Vagina (tissue), 2 donors: ENCODE measurements around the gene MYOC. TPM values are rescaled to one million over a fixed set of nuclear protein-coding genes. Genes with fewer than 3 reads are reported as not detected.
"Not testable (repeated sequence)": the region's sequence is repeated elsewhere in the genome, so short reads cannot be mapped to it uniquely, and the experiment has no call there.

Source experiments
- DNase-seq, 2 donors: peaks; one replicate each; pipeline ENCODE4 v3.0.0-alpha.2; 2017; ENCODE audit errors: extremely low spot score in 2 of 2
- H3K27ac ChIP-seq: fragments of 200-600 bp; sonication (generic); one replicate; pipeline ENCODE4 v1.5.1; 2019
- H3K27me3 ChIP-seq: fragments of 200-600 bp; sonication (generic); one replicate; pipeline ENCODE4 v1.5.1; 2019
- H3K36me3 ChIP-seq, 2 donors: fragments of 200-600 bp; sonication (generic); one replicate each; pipeline ENCODE4 v1.5.1; 2017 to 2019
- H3K4me1 ChIP-seq: fragments of 200-600 bp; sonication (generic); one replicate; pipeline ENCODE4 v1.5.1; 2019
- H3K4me3 ChIP-seq, 2 donors: fragments of 200-600 bp; sonication (generic); 1 replicate in 1 of 2; 2 replicates in 1 of 2; pipeline ENCODE4 v1.5.1; 2016 to 2019
- H3K9me3 ChIP-seq: fragments of 200-600 bp; sonication (generic); one replicate; pipeline ENCODE4 v1.5.1; 2019
- CTCF ChIP-seq, 3 experiments: fragments of 450-650 bp in 2 of 3; fragments of 200-600 bp in 1 of 3; sonication (generic) in 1 of 3; IDR thresholded peaks; one replicate each; pipeline ENCODE4 v1.5.1; 2017 to 2019; ENCODE audit warnings: antibody characterized with exemption in 3 of 3, mild to moderate bottlenecking in 2 of 3, moderate library complexity in 2 of 3
- POLR2A ChIP-seq, 2 donors: fragments of 450-650 bp; IDR thresholded peaks; one replicate each; pipeline ENCODE4 v1.6.1; 2017; ENCODE audit warnings: antibody characterized with exemption in 2 of 2, mild to moderate bottlenecking in 2 of 2, moderate library complexity in 2 of 2
- POLR2AphosphoS5 ChIP-seq, 2 donors: sonication (generic); formaldehyde crosslinking; IDR thresholded peaks; one replicate each; pipeline ENCODE4 v1.9.0; 2017; ENCODE audit warnings: antibody characterized with exemption in 2 of 2, mild to moderate bottlenecking in 2 of 2, low read depth in 1 of 2; ENCODE audit not compliant: insufficient read depth in 1 of 2
- intact Hi-C: fragments of 100-400 bp; cut with DNase I; formaldehyde crosslinking; loops from one replicate; pipeline ENCODE4 v1.15.1; 2023
- total RNA-seq: library from RNA; depleted of rRNA; stranded (reverse); fragments of >200 nt; gene quantifications from one replicate; pipeline ENCODE4 v1.2.3, GENCODE V29; 2016

The MYOC gene
- total RNA-seq, result 19.4 TPM

GRCh38 chr1:171652234-171652822 is at the start of gene MYOC:
TSS of gene MYOC (minus strand) at chr1:171652688. CDS start at chr1:171652611, 77 bp downstream.
- no peak within 1 kb of the TSS for H3K4me3 ChIP-seq
- no peaks in the 10 kb centered on the region for H3K9me3 ChIP-seq
- peaks cover 34% of the 10 kb centered on the region for H3K4me1 ChIP-seq
- no peaks in the 10 kb centered on the region for H3K27me3 ChIP-seq
- H3K36me3 ChIP-seq, result no peaks in the 10 kb centered on the region
- no peak for DNase-seq
- TF ChIP-seq POLR2AphosphoS5 (IDR thresholded peaks at IDR 0.05; ENCODE audit: insufficient read depth in 1 of 2, low read depth in 1 of 2) (no peak), POLR2A (IDR thresholded peaks at IDR 0.05) (no peak), CTCF (IDR thresholded peaks at IDR 0.05) (no peak)
- peak within 1 kb of the TSS; percentile 89 for H3K27ac ChIP-seq
- intact Hi-C loops, result no loop called here

DNA sequence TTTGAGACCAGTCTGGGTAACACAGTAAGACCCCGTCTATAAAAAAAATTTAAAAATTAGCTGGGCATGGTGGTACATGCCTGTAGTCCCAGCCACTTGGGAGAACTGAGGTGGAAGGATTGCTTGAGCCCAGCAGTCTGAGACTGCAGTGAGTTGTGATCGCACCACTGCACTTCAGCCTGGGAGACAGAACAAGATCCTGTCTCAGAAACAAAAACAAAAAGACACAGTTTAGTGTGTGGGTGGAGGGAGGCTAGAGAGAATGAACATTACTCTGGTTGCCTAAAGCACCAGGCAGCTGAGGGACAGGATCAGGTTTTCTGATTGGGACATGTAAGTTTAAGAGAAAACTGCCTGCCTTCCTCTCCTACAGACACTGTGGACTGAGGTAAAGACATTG is 47.0 kb upstream of the MYOC start:
- no peaks in the 10 kb centered on the region for H3K9me3 ChIP-seq
- no peak overlapping the region for H3K4me3 ChIP-seq
- intact Hi-C loops, result no loop called here
- H3K27me3 ChIP-seq, result no peaks in the 10 kb centered on the region
- TF ChIP-seq POLR2A (IDR thresholded peaks at IDR 0.05) (no peak), CTCF (IDR thresholded peaks at IDR 0.05) (no peak), POLR2AphosphoS5 (IDR thresholded peaks at IDR 0.05; ENCODE audit: insufficient read depth in 1 of 2, low read depth in 1 of 2) (no peak)
- peaks cover 0 to 7% of the 10 kb centered on the region in 2 donors for H3K36me3 ChIP-seq
- no peak overlapping the region for H3K27ac ChIP-seq
- H3K4me1 ChIP-seq, result no peaks in the 10 kb centered on the region
- no peak for DNase-seq

GRCh38 chr1:171695772-171696171 is 43.3 kb upstream of the MYOC start:
- H3K27me3 ChIP-seq, H3K27ac ChIP-seq, DNase-seq, H3K4me1 ChIP-seq, H3K4me3 ChIP-seq, H3K36me3 ChIP-seq, intact Hi-C loops, H3K9me3 ChIP-seq: not testable (repeated sequence)

- H3K27ac ChIP-seq, DNase-seq, H3K36me3 ChIP-seq, intact Hi-C loops, H3K4me1 ChIP-seq, H3K9me3 ChIP-seq, H3K27me3 ChIP-seq, H3K4me3 ChIP-seq: not testable (repeated sequence)
Observed at GRCh38 chr1:171693541-171693940, 41.1 kb upstream of the MYOC start.

- Histone ChIP-seq H3K4me1 (no peaks in the 10 kb centered on the region), H3K27me3 (no peaks in the 10 kb centered on the region), H3K4me3 (no peak overlapping the region), H3K27ac (no peak overlapping the region), H3K36me3 (no peaks in the 10 kb centered on the region), H3K9me3 (no peaks in the 10 kb centered on the region)
- no peak for TF ChIP-seq POLR2AphosphoS5 (IDR thresholded peaks at IDR 0.05; ENCODE audit: insufficient read depth in 1 of 2, low read depth in 1 of 2)
- no peak for TF ChIP-seq POLR2A (IDR thresholded peaks at IDR 0.05)
- no peak for TF ChIP-seq CTCF (IDR thresholded peaks at IDR 0.05)
- DNase-seq, result no peak
- intact Hi-C loops, result no loop called here
Observed at GRCh38 chr1:171683870-171684269, 31.4 kb upstream of the MYOC start.

DNA sequence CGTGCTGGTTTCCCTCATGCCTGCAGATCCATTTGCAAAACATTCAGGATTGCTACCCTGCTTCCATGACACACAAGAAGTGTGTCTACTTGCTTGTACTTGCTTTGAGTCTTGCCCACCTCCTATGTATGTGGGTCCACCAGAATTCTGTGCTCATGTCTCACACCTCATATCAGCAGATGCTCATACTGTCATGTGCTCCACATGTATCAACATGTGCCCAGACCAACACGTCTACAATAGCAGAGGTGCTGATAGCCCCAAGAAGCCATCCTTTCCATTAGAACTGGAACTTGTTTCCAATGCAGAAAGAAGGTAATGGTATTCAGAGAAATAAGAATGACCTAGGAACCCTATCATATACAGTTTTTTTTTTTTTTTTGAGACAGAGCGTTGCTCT is 27.9 kb upstream of the MYOC start:
- intact Hi-C loops, result no loop called here
- H3K9me3 ChIP-seq, result no peaks in the 10 kb centered on the region
- TF ChIP-seq CTCF (IDR thresholded peaks at IDR 0.05) (no peak), POLR2AphosphoS5 (IDR thresholded peaks at IDR 0.05; ENCODE audit: insufficient read depth in 1 of 2, low read depth in 1 of 2) (no peak), POLR2A (IDR thresholded peaks at IDR 0.05) (no peak)
- H3K4me3 ChIP-seq, result no peak overlapping the region
- DNase-seq, result no peak
- no peak overlapping the region for H3K27ac ChIP-seq
- H3K27me3 ChIP-seq, result no peaks in the 10 kb centered on the region
- H3K36me3 ChIP-seq, result no peaks in the 10 kb centered on the region
- no peaks in the 10 kb centered on the region for H3K4me1 ChIP-seq
